HS-5 (cell line): ENCODE results near the gene GUSB.
"Not testable (repeated sequence)": the region's sequence is repeated elsewhere in the genome, so short reads cannot be mapped to it uniquely, and the experiment has no call there.

Source experiments
- DNase-seq: peaks from one replicate; pipeline ENCODE4 v3.0.0-alpha.2; 2012; ENCODE audit warnings: low read depth

GUSB gene

GRCh38 chr7:65981965-65982792 is at the start of gene GUSB:
GUSB (minus strand) TSS chr7:65982213; CDS start chr7:65982183, 30 bp downstream.
- peak; percentile 24 for DNase-seq

- not testable (repeated sequence) for DNase-seq
Observed at GRCh38 chr7:66028342-66028741, 46.3 kb upstream of the GUSB start.

- peak; percentile 19 for DNase-seq
Observed at GRCh38 chr7:66016131-66016461, 34.1 kb upstream of the GUSB start.

- DNase-seq: no peak
Observed at GRCh38 chr7:66015440-66016130, 33.6 kb upstream of the GUSB start.

GRCh38 chr7:66013938-66014337 is 31.9 kb upstream of the GUSB start:
- DNase-seq: no peak

- DNase-seq: no peak
Observed at GRCh38 chr7:66007232-66007631, 25.2 kb upstream of the GUSB start.

GRCh38 chr7:66005115-66005671 is 23.2 kb upstream of the GUSB start:
- not testable (repeated sequence) for DNase-seq

GRCh38 chr7:66000823-66001417 is 18.9 kb upstream of the GUSB start:
- DNase-seq: not testable (repeated sequence)

- not testable (repeated sequence) for DNase-seq
Observed at GRCh38 chr7:65994984-65995383, 13.0 kb upstream of the GUSB start.

- DNase-seq: no peak
Observed at GRCh38 chr7:65992526-65992925, 10.5 kb upstream of the GUSB start.

GRCh38 chr7:65991829-65992228 is 9.8 kb upstream of the GUSB start:
- DNase-seq: not testable (repeated sequence)

- no peak for DNase-seq
Observed at GRCh38 chr7:65989694-65990080, 7.7 kb upstream of the GUSB start.

GRCh38 chr7:65988503-65988902 is 6.5 kb upstream of the GUSB start:
- not testable (repeated sequence) for DNase-seq

GRCh38 chr7:65988084-65988483 is 6.1 kb upstream of the GUSB start:
- no peak for DNase-seq

GRCh38 chr7:65983965-65984658 is 2.1 kb upstream of the GUSB start:
- DNase-seq: no peak

GRCh38 chr7:65980478-65981250 is 1.3 kb downstream of the GUSB start:
- DNase-seq: no peak

- DNase-seq: no peak
Observed at GRCh38 chr7:65979583-65980477, 2.2 kb downstream of the GUSB start.

- DNase-seq: no peak
Observed at GRCh38 chr7:65978891-65979582, 3.0 kb downstream of the GUSB start.

GRCh38 chr7:65976659-65977196 is 5.3 kb downstream of the GUSB start:
- DNase-seq: no peak
